ENCODE measurements around the gene TAS2R20.

DNA sequence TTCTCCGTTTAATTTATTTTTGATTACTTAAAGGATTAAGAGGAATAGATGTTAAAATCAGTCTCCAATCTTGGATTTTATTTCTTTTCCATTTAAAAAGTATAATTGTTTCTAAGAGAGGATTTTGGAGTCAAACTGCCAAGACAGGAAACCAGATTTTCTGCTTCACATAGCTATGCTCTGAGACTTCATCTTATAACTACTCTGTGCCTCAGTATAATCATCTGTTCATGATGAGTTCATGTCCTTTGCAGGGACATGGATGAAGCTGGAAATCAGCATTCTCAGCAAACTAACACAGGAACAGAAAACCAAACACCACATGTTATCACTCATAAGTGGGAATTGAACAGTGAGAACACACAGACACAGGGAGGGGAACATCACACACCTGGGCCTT, 42.1 kb upstream of the TAS2R20 start:
- TF ChIP-seq POLR2A (IDR thresholded peaks at IDR 0.05; ENCODE audit: low read length) (no peak), EP300 (IDR thresholded peaks at IDR 0.05) (no peak), SMC3 (IDR thresholded peaks at IDR 0.05) (no peak), SREBF2 (IDR thresholded peaks at IDR 0.05) (no peak), MAFK (IDR thresholded peaks at IDR 0.05; ENCODE audit: partially characterized antibody) (no peak), RCOR1 (IDR thresholded peaks at IDR 0.05; ENCODE audit: low read depth, low read length) (no peak), RAD21 (conservative IDR thresholded peaks at IDR 0.05 in 1 of 2, IDR thresholded peaks at IDR 0.05 in 1 of 2) (no peak)
- TF ChIP-seq, protein P1, sequence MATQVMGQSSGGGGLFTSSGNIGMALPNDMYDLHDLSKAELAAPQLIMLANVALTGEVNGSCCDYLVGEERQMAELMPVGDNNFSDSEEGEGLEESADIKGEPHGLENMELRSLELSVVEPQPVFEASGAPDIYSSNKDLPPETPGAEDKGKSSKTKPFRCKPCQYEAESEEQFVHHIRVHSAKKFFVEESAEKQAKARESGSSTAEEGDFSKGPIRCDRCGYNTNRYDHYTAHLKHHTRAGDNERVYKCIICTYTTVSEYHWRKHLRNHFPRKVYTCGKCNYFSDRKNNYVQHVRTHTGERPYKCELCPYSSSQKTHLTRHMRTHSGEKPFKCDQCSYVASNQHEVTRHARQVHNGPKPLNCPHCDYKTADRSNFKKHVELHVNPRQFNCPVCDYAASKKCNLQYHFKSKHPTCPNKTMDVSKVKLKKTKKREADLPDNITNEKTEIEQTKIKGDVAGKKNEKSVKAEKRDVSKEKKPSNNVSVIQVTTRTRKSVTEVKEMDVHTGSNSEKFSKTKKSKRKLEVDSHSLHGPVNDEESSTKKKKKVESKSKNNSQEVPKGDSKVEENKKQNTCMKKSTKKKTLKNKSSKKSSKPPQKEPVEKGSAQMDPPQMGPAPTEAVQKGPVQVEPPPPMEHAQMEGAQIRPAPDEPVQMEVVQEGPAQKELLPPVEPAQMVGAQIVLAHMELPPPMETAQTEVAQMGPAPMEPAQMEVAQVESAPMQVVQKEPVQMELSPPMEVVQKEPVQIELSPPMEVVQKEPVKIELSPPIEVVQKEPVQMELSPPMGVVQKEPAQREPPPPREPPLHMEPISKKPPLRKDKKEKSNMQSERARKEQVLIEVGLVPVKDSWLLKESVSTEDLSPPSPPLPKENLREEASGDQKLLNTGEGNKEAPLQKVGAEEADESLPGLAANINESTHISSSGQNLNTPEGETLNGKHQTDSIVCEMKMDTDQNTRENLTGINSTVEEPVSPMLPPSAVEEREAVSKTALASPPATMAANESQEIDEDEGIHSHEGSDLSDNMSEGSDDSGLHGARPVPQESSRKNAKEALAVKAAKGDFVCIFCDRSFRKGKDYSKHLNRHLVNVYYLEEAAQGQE (IDR thresholded peaks at IDR 0.05): no peak
- TF ChIP-seq, protein P2, sequence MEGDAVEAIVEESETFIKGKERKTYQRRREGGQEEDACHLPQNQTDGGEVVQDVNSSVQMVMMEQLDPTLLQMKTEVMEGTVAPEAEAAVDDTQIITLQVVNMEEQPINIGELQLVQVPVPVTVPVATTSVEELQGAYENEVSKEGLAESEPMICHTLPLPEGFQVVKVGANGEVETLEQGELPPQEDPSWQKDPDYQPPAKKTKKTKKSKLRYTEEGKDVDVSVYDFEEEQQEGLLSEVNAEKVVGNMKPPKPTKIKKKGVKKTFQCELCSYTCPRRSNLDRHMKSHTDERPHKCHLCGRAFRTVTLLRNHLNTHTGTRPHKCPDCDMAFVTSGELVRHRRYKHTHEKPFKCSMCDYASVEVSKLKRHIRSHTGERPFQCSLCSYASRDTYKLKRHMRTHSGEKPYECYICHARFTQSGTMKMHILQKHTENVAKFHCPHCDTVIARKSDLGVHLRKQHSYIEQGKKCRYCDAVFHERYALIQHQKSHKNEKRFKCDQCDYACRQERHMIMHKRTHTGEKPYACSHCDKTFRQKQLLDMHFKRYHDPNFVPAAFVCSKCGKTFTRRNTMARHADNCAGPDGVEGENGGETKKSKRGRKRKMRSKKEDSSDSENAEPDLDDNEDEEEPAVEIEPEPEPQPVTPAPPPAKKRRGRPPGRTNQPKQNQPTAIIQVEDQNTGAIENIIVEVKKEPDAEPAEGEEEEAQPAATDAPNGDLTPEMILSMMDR (IDR thresholded peaks at IDR 0.05): no peak
- TF ChIP-seq, protein P3, sequence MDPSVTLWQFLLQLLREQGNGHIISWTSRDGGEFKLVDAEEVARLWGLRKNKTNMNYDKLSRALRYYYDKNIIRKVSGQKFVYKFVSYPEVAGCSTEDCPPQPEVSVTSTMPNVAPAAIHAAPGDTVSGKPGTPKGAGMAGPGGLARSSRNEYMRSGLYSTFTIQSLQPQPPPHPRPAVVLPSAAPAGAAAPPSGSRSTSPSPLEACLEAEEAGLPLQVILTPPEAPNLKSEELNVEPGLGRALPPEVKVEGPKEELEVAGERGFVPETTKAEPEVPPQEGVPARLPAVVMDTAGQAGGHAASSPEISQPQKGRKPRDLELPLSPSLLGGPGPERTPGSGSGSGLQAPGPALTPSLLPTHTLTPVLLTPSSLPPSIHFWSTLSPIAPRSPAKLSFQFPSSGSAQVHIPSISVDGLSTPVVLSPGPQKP (IDR thresholded peaks at IDR 0.05; ENCODE audit: low read depth, low read length): no peak
- TF ChIP-seq, protein P4, sequence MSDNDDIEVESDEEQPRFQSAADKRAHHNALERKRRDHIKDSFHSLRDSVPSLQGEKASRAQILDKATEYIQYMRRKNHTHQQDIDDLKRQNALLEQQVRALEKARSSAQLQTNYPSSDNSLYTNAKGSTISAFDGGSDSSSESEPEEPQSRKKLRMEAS (IDR thresholded peaks at IDR 0.05): no peak
